A673 (cell line): ENCODE results near the gene GPS1. TPM values are rescaled to one million over a fixed set of nuclear protein-coding genes. Genes with fewer than 3 reads are reported as not detected.

Source experiments
- BruUV-seq: library from RNA; stranded (reverse); fragments of 400-500 nt; replicated peaks from 2 replicates; lab custom pipeline; 2021; lab: Mats Ljungman, UMichigan
- CTCF ChIA-PET: fragments of 300-600 bp; sonication (Branson Sonifier 250); formaldehyde crosslinking; loops from one replicate; lab custom pipeline; 2022; ENCODE audit warnings: antibody characterized with exemption; lab: Charles Lee
- POLR2A ChIA-PET: fragments of 300-600 bp; sonication (Branson Sonifier 250); formaldehyde crosslinking; loops from one replicate; lab custom pipeline; 2022; ENCODE audit warnings: antibody characterized with exemption; ENCODE audit not compliant: low non-redundant PET; lab: Charles Lee
- DNase-seq: peaks from one replicate; pipeline ENCODE4 v3.0.0-alpha.2; 2015; ENCODE audit warnings: low spot score
- H3K27ac ChIP-seq: fragments of 200-600 bp; sonication (generic); 2 replicates; pipeline ENCODE4 v1.5.1; 2016; ENCODE audit warnings: mixed run types, low read depth, mild to moderate bottlenecking, mixed read lengths, antibody characterized with exemption, low read length; ENCODE audit not compliant: poor library complexity, severe bottlenecking
- H3K27me3 ChIP-seq: fragments of 200-600 bp; sonication (generic); replicated peaks from 2 replicates; pipeline ENCODE4 v1.6.1; 2017; ENCODE audit warnings: mixed run types, low read depth, mild to moderate bottlenecking, mixed read lengths, antibody characterized with exemption, low read length; ENCODE audit not compliant: insufficient read depth, poor library complexity
- H3K36me3 ChIP-seq: fragments of 200-600 bp; sonication (generic); 2 replicates; pipeline ENCODE4 v1.6.1; 2016; ENCODE audit warnings: mixed run types, mild to moderate bottlenecking, mixed read lengths, antibody characterized with exemption, low read length; ENCODE audit not compliant: insufficient read depth, poor library complexity, severe bottlenecking
- H3K4me1 ChIP-seq: fragments of 200-600 bp; sonication (generic); 2 replicates; pipeline ENCODE4 v1.6.1; 2017; ENCODE audit warnings: mixed run types, mild to moderate bottlenecking, mixed read lengths, antibody characterized with exemption, low read length; ENCODE audit not compliant: insufficient read depth, poor library complexity, severe bottlenecking
- H3K4me3 ChIP-seq: fragments of 200-600 bp; sonication (generic); 2 replicates; pipeline ENCODE4 v1.5.1; 2016; ENCODE audit warnings: low read depth, mixed run types, mild to moderate bottlenecking, mixed read lengths, low read length; ENCODE audit not compliant: poor library complexity, severe bottlenecking
- H3K9me3 ChIP-seq: fragments of 200-600 bp; sonication (generic); 2 replicates; pipeline ENCODE4 v1.6.1; 2016; ENCODE audit warnings: mixed run types, low read depth, mild to moderate bottlenecking, mixed read lengths, antibody characterized with exemption, low read length; ENCODE audit not compliant: poor library complexity, severe bottlenecking
- EZH2 ChIP-seq: fragments of 200-600 bp; sonication (generic); IDR thresholded peaks from 2 replicates; pipeline ENCODE4 v1.6.1; 2017; ENCODE audit warnings: borderline replicate concordance, low read depth, mild to moderate bottlenecking, mixed read lengths, antibody characterized with exemption, low read length; ENCODE audit not compliant: poor library complexity, severe bottlenecking
- intact Hi-C: fragments of 100-400 bp; cut with micrococcal nuclease; formaldehyde crosslinking; loops from one replicate; pipeline ENCODE4 v1.10.0; 2022; ENCODE audit not compliant: unreplicated experiment
- total RNA-seq: library from RNA; stranded (reverse); gene quantifications from 2 replicates; pipeline ENCODE4 v1.2.3, GENCODE V29; 2021
- TF ChIP-seq, protein P1 (sequence below): fragments of 300-800, 200-600 bp; sonication (generic); conservative IDR thresholded peaks from 2 replicates; pipeline ENCODE4 v1.5.1; 2017; ENCODE audit warnings: low read depth, mild to moderate bottlenecking, antibody characterized with exemption, low read length, moderate library complexity, mixed read lengths

GPS1 gene
- total RNA-seq, 1 experiment from 2014 or later, result 162 TPM

GRCh38 chr17:82034371-82035011, 17.2 kb upstream of the GPS1 start:
- POLR2A ChIA-PET, result no interaction called here
- no peak for TF ChIP-seq EZH2
- TF ChIP-seq, protein P1, sequence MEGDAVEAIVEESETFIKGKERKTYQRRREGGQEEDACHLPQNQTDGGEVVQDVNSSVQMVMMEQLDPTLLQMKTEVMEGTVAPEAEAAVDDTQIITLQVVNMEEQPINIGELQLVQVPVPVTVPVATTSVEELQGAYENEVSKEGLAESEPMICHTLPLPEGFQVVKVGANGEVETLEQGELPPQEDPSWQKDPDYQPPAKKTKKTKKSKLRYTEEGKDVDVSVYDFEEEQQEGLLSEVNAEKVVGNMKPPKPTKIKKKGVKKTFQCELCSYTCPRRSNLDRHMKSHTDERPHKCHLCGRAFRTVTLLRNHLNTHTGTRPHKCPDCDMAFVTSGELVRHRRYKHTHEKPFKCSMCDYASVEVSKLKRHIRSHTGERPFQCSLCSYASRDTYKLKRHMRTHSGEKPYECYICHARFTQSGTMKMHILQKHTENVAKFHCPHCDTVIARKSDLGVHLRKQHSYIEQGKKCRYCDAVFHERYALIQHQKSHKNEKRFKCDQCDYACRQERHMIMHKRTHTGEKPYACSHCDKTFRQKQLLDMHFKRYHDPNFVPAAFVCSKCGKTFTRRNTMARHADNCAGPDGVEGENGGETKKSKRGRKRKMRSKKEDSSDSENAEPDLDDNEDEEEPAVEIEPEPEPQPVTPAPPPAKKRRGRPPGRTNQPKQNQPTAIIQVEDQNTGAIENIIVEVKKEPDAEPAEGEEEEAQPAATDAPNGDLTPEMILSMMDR, result no peak
- CTCF ChIA-PET, result interaction anchor here (0.5 to 0.7 kb wide), 2 partner anchors 82 to 151 kb away, joined by 3 to 5 read pairs; no protein-coding TSS in a partner anchor
- Histone ChIP-seq H3K27me3 (no peaks in the 10 kb centered on the region), H3K9me3 (no peaks in the 10 kb centered on the region), H3K36me3 (no peaks in the 10 kb centered on the region), H3K4me1 (peaks cover 11% of the 10 kb centered on the region), H3K4me3 (no peak overlapping the region), H3K27ac (no peak overlapping the region)
- intact Hi-C loops, result loop anchor here (5.0 kb wide), 2 partner anchors 63 to 118 kb away; partner anchors contain the start of gene FASN
- DNase-seq, result no peak
- no TSS peak for BruUV-seq

GRCh38 chr17:82035488-82035887, 16.2 kb upstream of the GPS1 start:
- no peaks in the 10 kb centered on the region for H3K27me3 ChIP-seq
- H3K27ac ChIP-seq, result peak overlapping the region; percentile 1
- BruUV-seq, result no TSS peak
- TF ChIP-seq, protein P1, result no peak
- no peak for TF ChIP-seq EZH2
- H3K36me3 ChIP-seq, result no peaks in the 10 kb centered on the region
- ChIA-PET CTCF (no interaction called here), POLR2A (no interaction called here)
- no peaks in the 10 kb centered on the region for H3K9me3 ChIP-seq
- H3K4me1 ChIP-seq, result peaks cover 11% of the 10 kb centered on the region
- no peak overlapping the region for H3K4me3 ChIP-seq
- intact Hi-C loops, result loop anchor here (5.0 kb wide), 1 partner anchor 62 kb away; the partner anchor contains the start of gene FASN
- DNase-seq, result no peak

- H3K9me3 ChIP-seq, result no peaks in the 10 kb centered on the region
- H3K4me3 ChIP-seq, result peak overlapping the region; percentile 95
- no peak for DNase-seq
- no peak for TF ChIP-seq EZH2
- TF ChIP-seq, protein P1, result no peak
- no peaks in the 10 kb centered on the region for H3K36me3 ChIP-seq
- H3K27me3 ChIP-seq, result no peaks in the 10 kb centered on the region
- ChIA-PET CTCF (no interaction called here), POLR2A (no interaction called here)
- peaks cover 11% of the 10 kb centered on the region for H3K4me1 ChIP-seq
- intact Hi-C loops, result loop anchor here (5.0 kb wide), 1 partner anchor 61 kb away; the partner anchor contains the start of gene FASN
- H3K27ac ChIP-seq, result peak overlapping the region; percentile 92
- TSS peak; percentile 79 for BruUV-seq
These were observed 15.6 kb upstream of the GPS1 start for GRCh38 chr17:82035956-82036633.
